GM23248 (cell line): ENCODE data around the gene THSD4.

Source experiments
- EZH2 ChIP-seq: fragments of 200-600 bp; sonication (generic); IDR thresholded peaks from 2 replicates; pipeline ENCODE4 v1.6.1; 2018; ENCODE audit warnings: antibody characterized with exemption, mild to moderate bottlenecking; ENCODE audit not compliant: insufficient read depth, poor library complexity, severe bottlenecking
- EZH2phosphoT487 ChIP-seq: fragments of 200-600 bp; sonication (generic); IDR thresholded peaks from 2 replicates; pipeline ENCODE4 v1.6.1; 2018; ENCODE audit warnings: antibody characterized with exemption, moderate library complexity, mild to moderate bottlenecking, low read depth; ENCODE audit not compliant: insufficient read depth

DNA sequence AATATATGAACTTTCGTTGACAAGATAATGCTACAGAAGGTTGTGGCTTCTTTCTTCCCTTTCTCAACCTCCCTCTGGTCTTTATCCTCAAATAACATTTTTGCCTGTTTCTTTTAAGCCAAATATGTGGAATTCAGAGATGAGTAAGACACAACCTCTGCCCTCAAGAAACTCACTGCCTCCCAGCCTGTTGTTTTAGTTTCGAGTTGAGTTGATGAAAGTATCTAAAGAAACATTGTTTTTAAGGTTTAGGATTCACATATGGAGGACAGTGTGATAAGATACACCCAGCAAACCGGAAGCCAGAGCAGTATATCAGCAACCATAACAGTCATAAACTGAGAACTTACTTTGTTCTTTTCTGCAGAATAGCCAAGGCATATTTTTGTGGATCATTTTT is 218.6 kb downstream of the THSD4 start:
- TF ChIP-seq EZH2 (no peak), EZH2phosphoT487 (no peak)
